HG03095 (cell line): ENCODE results near the gene RARA.
"Not testable (repeated sequence)": the region's sequence is repeated elsewhere in the genome, so short reads cannot be mapped to it uniquely, and the experiment has no call there.

ENCODE experiments used
- ATAC-seq: cut with Tn5 transposase; IDR thresholded peaks from one replicate; pipeline ENCODE4 v1.9.1; 2021; ENCODE audit warnings: moderate library complexity; ENCODE audit not compliant: unreplicated experiment

The RARA gene

GRCh38 chr17:40372644-40373043 lies 63.7 kb downstream of the RARA start:
- not testable (repeated sequence) for ATAC-seq

DNA sequence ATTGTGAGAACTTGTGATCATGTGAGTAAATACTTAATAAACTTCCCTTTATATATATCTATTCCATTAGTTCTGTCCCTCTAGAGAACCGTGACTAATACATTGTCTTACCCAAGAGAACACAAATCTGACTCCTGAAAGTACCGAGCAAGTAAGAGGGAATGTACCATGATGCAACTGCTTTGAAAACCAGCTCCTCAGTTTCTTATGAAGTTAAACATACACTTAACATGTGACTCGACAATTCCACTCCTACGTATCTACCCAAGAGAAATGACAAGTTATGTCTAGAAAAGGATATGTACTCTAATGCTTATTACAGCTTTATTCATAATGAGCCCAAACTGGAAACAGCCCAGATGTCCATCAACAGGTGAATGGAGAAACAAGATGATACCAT lies 64.3 kb downstream of the RARA start:
- no peak for ATAC-seq

DNA sequence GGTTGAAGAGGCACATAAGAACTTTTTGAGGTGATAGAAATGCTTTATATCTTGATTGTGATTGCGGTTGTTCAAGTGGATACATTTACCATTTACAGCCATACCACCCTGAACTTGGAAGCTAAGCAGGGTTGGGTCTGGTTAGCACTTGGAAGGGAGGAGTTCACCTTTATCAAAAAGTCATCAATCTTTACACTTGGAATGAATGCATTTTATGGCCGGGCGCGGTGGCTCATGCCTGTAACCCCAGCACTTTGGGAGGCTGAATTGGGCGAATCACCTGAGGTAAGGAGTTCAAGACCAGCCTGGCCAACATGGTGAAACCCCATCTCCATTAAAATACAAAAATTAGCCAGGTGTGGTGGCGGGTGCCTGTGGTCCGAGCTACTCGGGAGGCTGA lies 65.0 kb downstream of the RARA start:
- no peak for ATAC-seq

DNA sequence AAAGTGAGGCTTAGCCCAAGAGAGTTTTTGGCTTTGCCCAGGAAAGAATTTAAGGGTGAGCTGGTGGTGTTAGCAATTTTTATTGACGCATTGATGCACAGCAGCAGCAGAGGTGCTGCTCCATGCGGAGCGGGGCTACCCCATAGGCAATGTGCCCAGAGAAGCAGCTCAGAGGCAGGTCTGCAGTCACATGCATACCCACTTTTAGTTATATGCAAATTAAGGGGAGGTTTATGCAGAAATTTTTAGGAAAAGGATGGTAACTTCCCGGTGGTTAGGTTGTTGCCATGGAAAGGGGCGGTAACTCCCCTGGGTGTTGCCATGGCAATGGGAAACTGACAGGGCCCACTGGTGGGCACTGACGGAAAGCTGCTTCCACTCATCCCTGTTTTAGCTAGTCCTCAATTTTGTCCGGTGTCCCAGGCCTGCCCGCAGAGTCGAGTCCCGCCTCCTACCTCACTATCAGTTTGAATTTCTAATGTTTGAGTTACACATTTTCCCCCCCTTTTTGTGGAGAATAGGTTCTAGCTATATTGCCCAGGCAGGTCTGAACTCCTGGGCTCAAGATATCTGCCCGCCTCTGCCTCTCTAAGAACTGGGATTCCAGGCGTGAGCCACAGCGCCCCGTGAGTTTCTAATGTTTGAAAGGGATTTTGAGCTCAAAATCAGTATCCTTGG lies 66.0 kb downstream of the RARA start:
- ATAC-seq: no peak

DNA sequence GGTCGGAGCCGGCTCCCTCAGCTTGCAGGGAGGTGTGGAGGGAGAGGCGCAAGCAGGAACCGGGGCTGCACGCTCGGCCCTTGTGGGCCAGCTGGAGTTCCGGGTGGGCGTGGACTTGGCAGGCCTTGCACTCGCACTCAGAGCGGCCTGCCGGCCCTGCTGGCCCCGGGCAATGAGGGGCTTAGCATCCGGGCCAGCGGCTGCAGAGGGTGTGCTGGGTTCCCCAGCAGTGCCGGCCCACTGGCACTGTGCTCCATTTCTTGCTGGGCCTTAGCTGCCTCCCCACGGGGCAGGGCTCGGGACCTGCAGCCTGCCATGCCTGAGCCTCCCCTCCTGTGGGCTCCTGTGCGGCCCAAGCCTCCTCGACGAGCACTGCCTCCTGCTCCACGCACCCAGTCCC lies 66.8 kb downstream of the RARA start:
- not testable (repeated sequence) for ATAC-seq

DNA sequence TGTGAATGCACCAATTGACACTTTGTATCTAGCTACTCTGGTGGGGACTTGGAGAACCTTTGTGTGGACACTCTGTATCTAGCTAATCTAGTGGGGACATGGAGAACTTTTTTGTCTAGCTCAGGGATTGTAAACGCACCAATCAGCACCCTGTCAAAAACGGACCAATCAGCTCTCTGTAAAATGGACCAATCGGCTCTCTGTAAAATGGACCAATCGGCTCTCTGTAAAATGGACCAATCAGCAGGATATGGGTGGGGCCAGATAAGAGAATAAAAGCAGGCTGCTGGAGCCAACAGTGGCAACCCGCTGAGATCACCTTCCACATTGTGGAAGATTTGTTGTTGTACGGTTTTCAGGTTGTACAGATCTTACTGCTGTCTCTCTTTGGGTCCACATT lies 67.6 kb downstream of the RARA start:
- not testable (repeated sequence) for ATAC-seq

DNA sequence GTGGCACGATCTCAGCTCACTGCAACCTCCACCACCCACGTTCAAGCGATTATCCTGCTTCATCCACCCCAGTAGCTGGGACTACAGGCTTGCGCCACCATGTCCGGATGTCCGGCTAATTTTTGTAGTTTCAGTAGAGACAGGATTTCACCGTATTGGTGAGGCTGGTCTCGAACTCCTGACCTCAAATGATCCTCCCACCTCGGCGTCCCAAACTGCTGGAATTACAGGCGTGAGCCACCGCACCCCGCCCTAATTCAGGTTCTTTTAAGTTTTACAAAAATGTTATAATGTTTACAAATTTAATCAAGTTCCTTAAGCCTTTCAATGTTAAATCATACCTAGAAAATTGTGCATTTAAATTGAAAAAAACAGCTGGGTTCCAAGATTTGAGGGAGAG lies 68.9 kb downstream of the RARA start:
- no peak for ATAC-seq

DNA sequence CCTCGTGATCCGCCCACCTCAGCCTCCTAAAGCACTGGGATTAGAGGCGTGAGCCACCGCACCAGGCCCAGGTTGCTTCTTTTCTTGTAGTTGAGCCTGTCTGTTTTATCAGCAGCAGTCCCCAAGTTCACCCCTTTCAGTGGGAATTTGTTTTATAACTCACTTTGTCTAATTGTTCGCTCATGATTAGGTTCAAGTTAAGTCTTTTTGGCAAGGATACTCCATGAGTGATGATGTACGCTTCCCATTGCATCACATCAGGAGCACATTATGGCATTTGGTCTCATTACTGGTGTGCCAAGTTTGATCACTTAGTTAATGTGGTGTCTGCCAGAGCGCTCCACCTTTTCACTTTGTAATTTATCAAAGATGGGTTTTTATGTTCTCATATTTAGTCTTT lies 70.0 kb downstream of the RARA start:
- no peak for ATAC-seq

GRCh38 chr17:40382251-40382650 lies 73.3 kb downstream of the RARA start:
- no peak for ATAC-seq

DNA sequence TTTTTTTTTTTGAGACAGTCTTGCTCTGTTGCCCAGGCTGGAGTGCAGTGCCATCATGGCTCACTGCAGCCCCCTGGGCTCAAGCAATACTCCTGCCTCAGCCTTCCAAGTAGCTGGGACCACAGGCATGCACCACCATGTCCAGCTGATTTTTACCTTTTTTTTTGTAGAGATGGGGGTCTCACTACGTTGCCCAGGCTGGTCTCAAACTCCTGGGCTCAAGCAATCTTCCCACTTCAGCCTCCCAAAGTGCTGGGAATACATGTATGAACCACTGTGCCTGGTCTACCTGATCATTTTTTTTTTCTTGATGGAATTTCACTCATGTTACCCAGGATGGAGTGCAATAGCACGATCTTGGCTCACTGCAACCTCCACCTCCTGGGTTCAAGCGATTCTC lies 77.6 kb downstream of the RARA start:
- ATAC-seq: not testable (repeated sequence)

DNA sequence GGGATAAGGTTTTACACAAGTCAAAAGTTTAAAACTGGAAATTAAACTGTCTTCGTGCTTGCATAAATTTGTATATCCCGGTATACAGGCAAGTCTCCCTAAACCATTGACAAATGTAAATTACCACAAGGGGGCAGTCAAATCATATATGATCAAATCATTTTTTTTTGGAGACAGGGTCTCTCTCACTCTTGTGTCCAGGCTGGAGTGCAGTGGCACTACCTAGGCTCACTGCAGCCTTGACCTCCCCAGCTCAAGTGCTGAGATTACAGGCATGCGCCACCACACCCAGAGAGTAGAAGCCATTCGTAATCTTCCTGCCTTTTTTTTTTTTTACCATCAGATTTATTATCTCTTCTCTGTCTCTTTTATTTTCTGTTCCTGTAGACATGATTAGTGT lies 90.2 kb downstream of the RARA start:
- ATAC-seq: no peak

DNA sequence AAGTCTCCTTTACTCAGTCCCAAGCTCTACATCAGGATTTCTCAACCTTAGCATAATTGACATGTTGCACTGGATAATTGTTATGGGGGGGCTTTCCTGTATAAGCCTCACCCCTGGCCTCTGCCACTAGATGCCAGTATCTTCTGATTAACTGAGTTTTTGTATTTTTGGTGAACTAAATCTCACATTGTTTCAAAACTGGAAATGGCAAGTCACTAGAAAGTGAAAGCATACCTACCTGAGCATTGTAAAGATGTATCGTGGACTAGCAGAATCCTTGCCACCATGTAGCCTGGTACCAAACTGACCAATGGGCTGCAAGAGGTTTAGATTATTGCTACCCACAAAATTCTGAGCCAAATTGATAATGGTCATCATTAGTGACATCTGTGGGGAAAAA lies 93.7 kb downstream of the RARA start:
- no peak for ATAC-seq

DNA sequence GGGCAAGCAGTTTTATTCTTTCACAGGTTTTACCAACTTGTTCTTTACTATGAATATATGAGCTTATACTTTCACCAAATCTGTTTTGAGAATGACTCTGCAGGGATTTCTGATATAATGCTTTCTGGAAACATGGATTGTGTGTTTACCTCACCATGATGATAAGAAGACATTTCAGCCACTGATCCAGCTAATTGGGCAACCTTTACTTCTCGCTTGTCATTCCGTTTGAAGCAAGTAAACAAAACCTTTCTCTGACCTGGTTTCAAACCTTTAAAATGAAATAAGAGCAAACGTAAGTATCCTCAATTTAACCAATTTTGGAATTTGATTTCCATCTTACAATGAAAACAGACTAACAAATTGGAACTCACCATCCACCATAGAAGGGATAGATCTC lies 95.0 kb downstream of the RARA start:
- no peak for ATAC-seq
